ENCODE data around the gene POP4. TPM values are rescaled to one million over a fixed set of nuclear protein-coding genes. Genes with fewer than 3 reads are reported as not detected.

The POP4 gene
- total and polyA plus RNA-seq, 2 of the 13 experiments (the other 11 are each of a cell fraction or from before 2014, with no cell fraction given): 32.2 to 84.0 TPM

GRCh38 chr19:29586401-29586800, 19.7 kb upstream of the POP4 start:
- no peaks in the 10 kb centered on the region for H3K36me3 ChIP-seq (replicated peaks in 1 of 2; ENCODE audit: control insufficient read depth in 1 of 2, insufficient read depth in 2 of 2, low read length in 2 of 2)
- POLR2A ChIA-PET: no interaction called here
- WGBS (ENCODE audit: low lambda C conversion rate): 0% methylated on average over 2 of the region's 2 CpGs
- CTCF ChIA-PET (ENCODE audit: low intra/inter-chr PET ratio, low total read pairs): no interaction called here
- in situ Hi-C loops (cut with HindIII; ENCODE audit: extremely low pct_ligation_motif_present, low pct_unique_long_range_greater_than_20kb): no loop called here
- no peak overlapping the region for H3K4me3 ChIP-seq (replicated peaks in 1 of 3; ENCODE audit: insufficient read depth in 1 of 3, low read depth in 2 of 3, low read length in 3 of 3)
- ATAC-seq: no peak
- DNase-seq (ENCODE audit: low spot score): no peak
- no peak overlapping the region for H3K9ac ChIP-seq (ENCODE audit: insufficient read depth, low read depth, low read length)
- H3K27me3 ChIP-seq (ENCODE audit: control insufficient read depth in 1 of 2, insufficient read depth in 2 of 2, low read length in 2 of 2): 0 out of 5 replicates have a peak, but pooled peaks cover 0 to 1% of the 10 kb centered on the region in 2 experiments
- H3K4me2 ChIP-seq (ENCODE audit: low read depth, low read length): no peak overlapping the region
- no peaks in the 10 kb centered on the region for H3K9me3 ChIP-seq (ENCODE audit: low read length)
- intact Hi-C loops (cut with micrococcal nuclease; ENCODE audit: unreplicated experiment): no loop called here
- H4K20me1 ChIP-seq (ENCODE audit: insufficient read depth, low read length): no peaks in the 10 kb centered on the region
- BruUV-seq (replicated peaks): no TSS peak
- H3K27ac ChIP-seq (ENCODE audit: extremely low read length, insufficient read depth, low read length): no peak overlapping the region
- FAIRE-seq: no peak
- H3K79me2 ChIP-seq (ENCODE audit: insufficient read depth, low read length): no peaks in the 10 kb centered on the region
- TF ChIP-seq THAP11 (CRISPR knock-in tag; IDR thresholded peaks at IDR 0.05): no peak
- no peak for TF ChIP-seq ZNF337 (CRISPR knock-in tag; IDR thresholded peaks at IDR 0.05; ENCODE audit: borderline replicate concordance, low read depth)
- TF ChIP-seq HOXA7 (CRISPR knock-in tag; IDR thresholded peaks at IDR 0.05): no peak
- no peak for TF ChIP-seq RBM22 (optimal IDR thresholded peaks at IDR 0.05; ENCODE audit: low read length)
- no peak for TF ChIP-seq ZNF317 (CRISPR knock-in tag; IDR thresholded peaks at IDR 0.05)
- TF ChIP-seq MLXIP (CRISPR knock-in tag; IDR thresholded peaks at IDR 0.05; ENCODE audit: borderline replicate concordance): no peak
- TF ChIP-seq TEF (CRISPR knock-in tag; IDR thresholded peaks at IDR 0.05): no peak
- H3K4me1 ChIP-seq (ENCODE audit: insufficient read depth, low read length): no peaks in the 10 kb centered on the region
- H2AFZ ChIP-seq (ENCODE audit: low read length): no peak overlapping the region
